NCI-H2107 (cell line): ENCODE results near the gene TSEN54.

Experiments used
- DNase-seq: peaks from one replicate; lab custom pipeline; 2025; lab: John Stamatoyannopoulos, UW

The TSEN54 gene

DNA sequence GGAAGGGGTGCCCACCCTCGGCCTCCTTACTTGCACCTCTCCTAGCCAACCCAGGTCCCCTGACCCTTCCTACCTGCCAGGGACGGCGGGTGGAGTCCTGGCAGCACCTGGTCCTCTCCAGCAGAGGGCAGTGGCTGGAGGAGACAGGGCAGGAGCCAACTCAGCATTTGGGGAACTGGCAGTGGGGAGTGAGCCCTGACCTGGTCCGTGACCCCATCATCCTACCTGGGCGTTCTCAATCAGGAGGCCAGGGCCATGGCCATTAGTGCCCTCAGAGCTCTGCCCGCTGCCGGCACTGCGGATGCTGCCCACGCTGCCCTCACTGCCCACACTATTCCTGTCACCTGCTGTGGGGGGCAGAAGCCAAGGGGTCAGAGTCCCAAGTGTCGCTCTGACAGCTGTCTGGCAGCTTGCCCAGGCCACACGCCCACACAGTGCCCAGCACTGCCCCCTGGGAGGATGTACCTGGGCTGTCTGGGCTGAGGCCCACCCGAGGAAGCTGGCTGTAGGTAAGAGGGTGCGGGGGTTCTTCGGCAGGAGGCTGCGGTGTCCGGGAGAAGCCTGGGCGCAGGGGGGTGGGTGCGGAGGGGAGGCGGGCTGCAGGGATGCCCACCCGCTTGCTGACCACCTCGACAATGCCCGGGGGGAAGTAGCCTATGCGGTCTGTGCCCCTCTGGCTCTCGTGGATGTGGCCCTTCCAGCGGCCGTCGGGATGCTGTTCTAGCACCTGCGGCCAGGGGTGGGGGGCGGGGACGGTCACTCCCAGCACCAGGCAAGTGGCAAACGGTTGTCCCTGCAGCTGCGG, 11.8 kb upstream of the TSEN54 start:
- no peak for DNase-seq

DNA sequence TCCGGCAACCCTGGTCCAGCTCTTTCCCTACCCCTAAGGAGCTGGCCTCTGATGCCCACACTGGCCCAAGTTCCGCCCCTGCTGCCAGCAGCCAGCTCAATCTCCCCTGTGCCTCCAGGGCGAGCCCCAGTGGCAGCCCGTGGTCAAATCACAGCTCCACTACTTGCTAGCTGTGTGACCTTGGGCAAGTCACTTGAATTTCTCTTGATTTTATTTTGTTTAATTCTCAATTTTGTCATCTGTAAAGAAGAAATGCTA, 11.2 kb upstream of the TSEN54 start:
- no peak for DNase-seq

DNA sequence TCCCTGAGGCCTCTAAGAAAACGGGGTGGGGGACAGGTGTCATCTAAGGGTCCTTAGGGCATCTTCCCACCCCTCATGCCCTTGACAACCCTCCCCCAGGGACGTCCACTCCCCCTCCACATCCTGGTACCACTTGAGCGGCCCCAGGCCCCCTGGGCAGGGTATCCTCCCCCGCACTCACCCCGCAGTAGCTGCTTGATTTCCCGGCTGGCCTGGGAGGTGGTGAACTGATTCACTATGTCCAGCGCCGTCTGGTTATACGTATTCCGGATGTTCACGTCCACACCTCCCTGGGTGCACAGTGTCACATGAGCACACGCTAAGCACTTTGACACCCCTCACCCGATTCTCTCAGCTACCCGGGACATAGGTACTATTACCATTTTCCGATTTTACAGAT, 10.7 kb upstream of the TSEN54 start:
- DNase-seq, result no peak

DNA sequence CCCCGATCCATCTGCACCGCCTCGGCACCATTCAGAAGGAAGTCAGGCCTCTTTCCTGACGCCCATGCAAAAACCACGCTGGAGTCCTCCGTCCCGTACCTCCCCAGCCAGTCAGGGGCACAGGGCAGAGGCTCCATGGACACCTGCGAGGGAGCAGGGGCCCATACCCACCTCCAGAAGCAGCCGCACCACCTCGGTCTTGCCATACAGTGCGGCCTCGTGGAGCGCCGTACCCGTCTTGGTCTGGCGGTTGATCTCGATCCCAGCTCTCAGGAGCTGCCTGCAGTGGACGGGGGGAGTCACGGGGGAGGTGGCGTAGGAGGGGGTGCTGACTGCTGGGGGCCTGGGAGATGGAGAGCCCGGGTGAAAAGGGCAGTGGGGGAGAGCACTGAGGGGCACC, 10.2 kb upstream of the TSEN54 start:
- no peak for DNase-seq

DNA sequence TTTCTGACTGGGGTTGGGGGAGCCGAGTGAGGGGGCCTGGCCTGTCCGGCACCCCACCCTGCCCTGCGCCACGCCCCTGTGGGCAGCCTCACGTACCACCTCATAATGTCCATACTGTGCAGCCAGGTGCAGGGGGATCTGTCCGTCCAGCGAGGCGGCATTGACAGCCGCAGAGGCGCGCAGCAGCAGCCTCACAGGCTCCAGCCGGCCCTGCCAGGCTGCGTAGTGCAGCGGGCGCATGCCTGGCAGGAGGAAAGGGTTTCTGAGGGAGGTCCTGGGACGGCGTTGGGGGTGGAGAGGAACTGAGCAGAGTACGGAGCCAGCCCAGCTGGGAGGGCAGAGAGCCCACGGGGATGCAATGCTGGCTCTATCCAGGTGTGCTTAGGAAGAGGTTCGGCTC, 9.4 kb upstream of the TSEN54 start:
- DNase-seq, result no peak

DNA sequence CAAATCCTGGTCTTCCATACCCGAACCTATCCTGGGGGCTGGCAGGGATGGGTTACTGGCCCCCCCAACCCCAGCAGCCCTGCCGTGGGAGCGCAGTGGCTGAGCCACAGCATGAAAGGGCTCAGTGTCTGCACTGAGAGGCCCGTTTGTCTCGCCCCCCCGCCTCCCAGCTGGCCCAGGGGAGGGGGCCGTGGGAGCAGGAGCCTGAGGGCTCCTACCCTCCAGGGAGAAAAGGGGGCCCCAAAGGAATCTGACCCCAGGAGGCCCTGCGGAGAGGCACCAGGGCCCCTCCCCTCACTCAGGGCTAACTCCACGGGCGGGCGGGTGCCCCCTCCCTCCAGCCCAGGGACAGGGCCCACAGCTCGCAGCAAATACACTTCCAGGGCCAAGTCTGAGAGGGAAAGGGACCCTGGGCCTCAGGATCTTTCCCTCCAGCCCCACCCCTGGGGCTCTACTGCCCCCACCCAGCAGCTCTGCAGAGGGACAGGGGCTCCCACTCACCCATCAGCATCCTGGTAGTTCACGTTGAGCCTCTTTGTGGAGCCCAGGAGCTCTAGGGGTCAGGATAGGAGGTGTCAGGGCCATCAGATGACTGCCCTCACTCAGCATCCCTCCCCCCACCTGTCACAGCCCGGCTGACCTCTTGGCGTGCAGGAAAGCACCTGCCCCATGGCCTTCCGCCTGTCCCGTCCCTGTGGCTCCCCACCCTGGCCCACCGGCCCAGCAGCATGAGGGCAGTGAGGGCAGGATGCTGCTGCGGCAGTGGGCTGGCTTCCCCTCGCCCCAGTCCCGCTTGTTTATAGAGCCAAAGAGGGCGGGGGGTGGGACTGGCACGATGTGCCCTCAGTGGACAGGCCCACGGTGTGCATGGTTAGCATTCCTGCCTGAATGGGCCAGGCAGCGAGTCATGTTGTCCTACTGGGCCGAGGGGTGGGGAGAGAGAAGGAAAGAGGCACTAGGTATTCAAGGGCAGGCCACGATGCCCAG, 8.3 kb upstream of the TSEN54 start:
- no peak for DNase-seq

DNA sequence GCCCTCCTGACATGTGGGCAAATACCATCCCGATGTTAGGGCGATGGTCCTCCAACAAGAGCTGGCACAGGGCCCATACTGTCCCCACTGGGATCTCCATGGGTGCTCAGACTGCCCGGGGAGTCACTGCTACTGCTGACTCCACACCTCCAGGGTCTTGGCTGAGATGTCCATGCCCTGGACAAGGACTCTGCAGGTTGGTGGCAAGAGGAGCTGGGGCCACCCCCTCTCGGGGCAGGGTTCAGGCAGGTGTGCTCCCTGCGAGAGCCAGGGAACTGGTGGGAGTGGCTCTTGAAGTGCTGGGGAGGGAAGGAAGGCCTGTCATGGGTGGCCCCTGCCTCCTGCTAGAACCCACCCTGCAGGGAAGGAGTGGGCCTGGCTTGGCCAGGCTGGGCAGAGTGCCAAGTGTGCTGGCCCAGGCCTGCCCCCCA, 7.4 kb upstream of the TSEN54 start:
- no peak for DNase-seq

DNA sequence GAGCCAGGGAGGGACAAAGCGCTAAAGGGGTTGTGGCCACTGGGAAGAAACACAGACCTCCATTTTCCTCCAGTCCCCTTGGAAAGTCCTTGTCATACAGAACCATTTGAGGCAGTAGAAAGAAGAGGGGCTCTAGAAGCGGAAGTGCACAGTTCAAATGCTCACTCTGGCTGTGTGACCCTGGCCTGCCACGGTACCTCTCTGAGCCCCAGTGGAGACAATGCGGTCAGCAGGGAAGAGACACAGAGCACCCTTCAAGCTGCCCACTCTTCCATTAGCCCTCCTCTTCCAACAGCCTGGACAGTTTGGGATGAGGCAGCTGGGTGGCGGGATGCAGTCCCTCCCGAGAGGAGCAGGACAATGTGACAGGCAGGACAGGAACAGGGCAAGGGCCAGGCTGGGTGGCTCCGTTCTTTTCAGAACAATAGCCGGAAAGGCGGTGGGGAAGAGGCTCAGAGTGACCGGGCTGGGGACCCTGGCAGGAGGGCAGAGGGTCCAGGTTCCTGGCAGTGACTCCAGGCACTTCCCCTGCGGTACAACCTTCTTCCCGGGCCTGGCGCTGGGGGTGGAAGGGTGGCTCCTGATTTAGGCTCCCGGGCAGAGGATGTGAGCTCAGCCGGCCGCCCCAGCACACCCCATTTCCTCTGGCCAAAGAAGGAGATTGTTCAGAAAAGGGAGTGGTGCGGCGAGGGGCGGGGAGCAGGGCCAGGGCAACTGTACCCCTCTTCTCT, 6.6 kb upstream of the TSEN54 start:
- DNase-seq, result no peak

DNA sequence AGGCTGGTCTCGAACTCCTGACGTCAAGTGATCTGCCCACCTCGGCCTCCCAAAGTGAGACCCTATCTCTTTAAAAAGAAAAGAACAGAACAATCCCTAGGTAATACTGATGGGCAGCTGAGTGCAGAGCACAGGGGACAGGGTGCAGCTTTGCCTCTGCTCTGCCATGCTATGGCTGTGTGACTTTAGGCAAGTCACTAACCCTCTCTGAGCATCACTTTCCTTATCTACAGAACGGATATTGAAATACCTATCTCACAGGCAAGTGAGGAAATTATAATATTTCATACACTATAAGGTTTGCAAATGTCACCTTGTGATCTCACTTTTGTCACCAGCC, 5.1 kb upstream of the TSEN54 start:
- DNase-seq, result no peak

DNA sequence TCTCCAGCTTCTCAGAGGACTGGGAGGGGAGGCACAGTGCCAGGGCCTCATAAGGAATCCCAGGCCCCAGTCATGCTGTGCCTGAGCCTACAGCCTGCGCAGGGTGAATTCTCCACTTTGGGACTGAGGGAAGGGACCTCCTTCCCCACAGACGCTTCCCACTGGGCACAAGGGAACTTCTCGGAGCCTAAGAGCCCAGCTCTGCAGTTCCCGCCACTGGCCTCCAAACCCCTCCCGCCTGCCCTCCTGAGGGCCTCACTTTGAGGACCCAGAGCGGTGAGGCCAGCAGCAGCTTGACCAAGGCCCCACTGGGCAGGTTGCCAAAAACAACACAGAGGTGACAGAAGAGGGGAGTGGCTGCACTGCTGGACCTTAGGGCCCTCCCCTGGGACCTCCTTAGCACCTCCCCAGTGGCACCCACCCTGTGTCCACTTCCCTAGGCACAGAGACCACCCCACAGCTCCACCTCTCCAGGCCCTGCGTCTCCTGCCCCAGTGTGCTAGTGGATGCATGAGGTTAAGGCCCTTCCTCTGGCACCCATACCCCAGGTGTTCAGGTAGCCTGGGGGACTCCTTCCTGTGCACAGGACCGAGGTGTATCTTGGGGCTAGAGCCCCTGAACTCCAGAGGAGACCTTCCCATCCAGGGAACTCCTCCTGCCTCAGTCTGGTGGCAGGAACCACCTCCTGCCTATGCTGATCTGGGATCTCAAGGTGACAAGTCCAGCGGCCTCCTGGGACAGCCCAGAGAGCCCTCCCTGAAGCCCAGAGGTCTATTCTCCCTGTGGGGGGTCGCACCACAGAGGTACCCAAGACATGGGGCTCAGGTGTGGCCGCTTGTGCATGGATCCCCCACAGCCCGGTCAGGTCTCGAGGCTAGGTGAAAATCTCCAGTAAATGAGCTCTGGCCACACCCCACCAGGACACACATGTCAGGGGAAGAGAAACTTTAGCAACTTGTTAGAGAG, 4.4 kb upstream of the TSEN54 start:
- DNase-seq, result no peak

DNA sequence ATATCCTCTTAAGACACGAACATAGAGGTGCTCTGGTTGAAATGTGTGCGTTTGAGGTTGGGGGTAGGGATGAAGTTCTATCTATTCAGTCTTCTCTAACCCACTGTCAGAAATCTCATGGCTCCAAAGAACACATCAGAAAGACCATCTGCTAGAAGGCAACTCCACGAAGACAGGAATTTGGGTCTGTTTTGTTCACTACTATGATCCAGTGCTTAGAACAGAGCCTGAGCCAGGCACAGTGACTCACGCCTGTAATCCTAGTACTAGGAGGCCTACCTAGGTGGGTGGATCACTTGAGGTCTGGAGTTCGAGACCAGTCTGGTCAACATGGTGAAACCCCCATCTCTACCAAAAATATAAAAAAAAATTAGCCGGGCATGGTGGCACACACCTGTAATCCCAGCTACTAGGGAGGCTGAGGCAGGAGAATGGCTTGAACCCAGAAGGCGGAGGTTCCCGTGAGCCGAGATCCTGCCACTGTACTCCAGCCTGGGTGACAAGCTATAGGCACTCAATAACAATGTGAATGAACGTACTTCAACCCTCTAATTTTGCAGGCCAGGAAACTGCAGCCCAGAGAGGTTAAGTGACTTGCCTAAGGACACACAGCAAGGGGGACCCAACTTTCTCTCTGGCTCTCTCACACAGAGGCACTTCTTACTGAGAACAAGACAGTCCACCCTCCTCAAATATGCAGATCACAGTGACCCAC, 3.2 kb upstream of the TSEN54 start:
- DNase-seq, result no peak

DNA sequence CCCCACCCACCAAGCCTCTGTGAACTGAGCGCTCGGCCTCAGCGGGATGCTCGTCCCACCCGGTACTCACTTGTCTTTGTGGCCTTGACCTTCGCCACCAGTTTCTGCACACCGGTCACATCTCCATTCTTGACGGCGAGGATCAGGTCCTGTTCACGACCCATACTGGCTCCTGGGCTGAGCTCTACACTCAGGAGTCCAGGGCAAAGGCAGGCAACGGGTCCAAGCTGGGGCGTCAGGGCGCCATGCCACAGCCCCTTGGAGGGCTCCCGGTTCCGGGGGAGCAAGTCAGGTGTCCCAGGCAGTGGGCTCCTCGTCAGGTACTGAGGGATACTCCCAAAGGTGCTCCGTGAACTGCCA, 2.7 kb upstream of the TSEN54 start:
- no peak for DNase-seq

DNA sequence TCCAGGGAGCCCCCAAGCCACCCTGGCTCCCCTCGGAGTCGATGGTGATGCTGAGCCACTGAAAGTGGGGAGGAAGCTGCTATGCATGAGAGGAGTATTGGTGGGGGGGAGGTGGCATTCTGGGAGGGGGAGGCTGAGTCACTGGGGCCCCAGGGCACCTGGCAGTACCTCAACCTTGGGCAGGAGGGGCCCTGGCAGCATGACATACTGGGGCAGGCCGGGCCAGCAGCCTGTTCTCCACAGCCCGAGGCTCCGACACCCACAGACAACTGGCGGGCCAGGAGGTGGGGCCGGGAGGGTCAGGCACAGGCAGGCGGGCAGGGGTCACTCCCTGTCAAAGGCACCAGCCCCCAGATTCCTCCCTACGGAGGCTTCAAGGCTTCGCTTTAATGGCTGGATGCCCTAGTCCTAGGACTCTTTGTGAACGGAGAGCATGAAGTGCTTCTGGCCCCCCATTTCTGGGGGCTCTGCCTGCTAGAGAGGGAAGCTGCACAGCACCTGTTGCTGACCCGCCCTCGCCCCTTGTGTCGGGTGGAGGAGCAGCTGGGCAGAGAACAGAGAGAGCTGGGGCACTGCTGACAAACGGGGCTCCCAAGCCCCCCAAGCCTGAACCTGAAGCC, 1.9 kb upstream of the TSEN54 start:
- DNase-seq, result no peak

DNA sequence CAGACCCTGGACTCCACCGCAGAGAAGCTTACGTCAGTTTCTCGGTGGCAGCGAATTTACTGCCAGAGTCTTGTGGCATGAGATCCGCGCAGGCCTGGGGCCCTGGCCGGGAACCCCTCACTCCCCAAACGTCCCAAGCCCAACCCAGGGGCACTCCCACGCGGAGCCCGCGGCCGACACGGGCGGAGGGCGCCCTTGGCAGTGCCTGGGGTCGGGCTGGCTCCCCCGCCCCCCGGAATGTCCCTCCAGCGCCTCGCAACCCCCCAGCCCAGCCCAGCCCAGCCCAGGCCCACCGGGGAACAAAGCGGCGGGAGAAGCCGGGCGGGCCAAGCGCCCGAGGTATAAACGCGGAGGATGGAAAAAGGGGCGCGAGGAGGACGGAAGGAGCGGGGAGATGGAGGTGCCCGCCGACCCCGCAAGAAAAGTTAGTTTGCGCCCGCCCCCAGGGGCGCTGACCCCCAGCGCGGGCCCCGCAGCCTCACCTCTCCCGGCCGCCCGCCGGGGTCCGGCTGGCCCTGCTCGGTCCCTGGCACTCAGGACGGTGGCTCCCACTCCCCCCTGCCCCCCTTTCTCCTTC, 1.3 kb upstream of the TSEN54 start:
- DNase-seq, result no peak

DNA sequence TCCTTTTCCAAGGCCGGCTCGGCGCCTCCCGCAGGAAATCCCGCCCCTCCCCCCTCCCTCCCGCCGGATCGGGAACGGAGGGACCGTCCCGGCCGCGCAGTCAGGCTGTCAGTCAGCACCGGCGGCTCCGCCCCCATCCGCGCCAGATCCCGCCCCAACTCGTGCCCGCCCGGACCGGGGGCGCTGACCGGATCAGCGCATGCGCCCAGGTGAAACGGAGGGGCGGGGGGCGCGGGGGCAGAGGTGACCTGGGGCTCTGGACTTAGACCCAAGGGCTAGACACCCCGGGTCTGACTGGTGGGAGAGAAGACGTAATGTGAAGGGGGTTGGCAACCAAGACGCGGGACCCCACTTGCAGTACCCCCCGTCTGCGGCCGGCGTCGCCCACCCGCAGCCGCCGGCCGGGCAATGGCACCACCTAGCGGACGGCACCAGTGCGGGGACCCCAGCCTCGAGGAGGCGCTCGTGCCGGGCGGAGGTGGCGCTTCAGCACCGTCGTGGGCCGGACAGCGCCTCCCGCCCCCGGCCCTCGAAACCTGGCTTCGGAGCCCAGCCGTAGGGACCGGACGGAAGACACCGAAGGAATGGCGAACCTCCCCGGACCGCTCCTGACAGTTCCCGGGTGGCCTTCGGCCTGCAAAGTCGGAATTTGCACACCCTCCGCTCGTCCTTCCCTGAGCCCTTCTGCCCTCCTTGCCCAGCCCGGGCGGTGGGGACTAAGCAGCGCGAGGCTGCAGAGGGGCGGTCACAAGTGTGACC, 653 bp upstream of the TSEN54 start, which contains the start of gene CASKIN2:
CASKIN2 (minus strand) TSS at position 42 of the 759 bp plus-strand sequence. CDS start 1,733 bp downstream, outside the sequence.
- peak; percentile 92 for DNase-seq

DNA sequence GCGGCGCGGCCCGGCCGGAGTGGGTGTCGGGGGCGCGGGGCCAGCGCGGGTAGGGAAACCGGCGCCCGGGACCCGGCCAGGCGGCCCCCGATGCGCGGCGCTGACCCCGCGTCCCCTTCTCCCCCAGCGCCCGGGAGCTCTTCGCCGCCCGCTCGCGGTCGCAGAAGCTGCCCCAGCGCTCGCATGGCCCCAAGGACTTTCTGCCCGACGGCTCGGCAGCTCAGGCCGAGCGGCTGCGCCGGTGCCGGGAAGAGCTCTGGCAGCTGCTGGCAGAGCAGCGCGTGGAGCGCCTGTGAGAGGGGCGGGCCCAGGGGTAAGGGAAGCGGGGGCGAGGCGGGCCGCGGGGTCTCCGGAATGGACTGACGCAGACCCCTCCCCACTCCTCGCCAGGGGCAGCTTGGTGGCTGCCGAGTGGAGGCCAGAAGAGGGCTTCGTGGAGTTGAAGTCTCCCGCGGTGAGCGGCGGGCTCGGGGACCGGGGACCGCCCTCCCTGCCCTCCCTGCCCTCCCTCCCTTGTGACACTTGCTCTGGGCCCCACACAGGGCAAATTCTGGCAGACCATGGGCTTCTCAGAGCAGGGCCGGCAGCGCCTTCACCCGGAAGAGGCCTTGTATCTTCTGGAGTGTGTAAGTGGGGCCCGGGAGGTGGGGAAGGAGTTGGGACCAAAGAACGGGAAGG, 430 bp downstream of the TSEN54 start:
- no peak for DNase-seq

DNA sequence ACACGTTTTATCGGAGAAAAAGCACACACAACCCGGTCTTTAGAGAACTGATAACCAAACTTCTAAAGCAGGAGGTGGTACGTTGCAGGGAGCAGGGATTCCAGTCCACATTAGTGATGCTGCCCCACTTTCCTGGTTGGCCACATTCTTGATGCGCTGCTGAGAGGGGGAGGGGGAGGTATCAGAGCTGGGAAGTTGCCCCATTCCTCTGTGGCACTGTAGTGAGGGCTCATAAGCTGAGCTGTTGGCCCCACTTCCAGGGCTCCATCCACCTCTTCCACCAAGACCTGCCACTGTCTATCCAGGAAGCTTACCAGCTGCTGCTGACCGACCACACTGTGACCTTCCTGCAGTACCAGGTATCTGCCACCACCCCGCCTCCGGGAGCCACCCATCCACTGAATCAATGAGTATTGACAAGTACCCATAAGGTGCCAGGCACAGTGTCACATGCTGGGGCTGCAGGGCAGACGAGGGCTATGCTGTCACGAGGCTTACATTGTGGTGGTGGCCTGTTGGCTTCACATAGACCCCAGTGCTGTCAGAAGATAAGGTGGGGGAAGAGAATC, 1.1 kb downstream of the TSEN54 start:
- no peak for DNase-seq

DNA sequence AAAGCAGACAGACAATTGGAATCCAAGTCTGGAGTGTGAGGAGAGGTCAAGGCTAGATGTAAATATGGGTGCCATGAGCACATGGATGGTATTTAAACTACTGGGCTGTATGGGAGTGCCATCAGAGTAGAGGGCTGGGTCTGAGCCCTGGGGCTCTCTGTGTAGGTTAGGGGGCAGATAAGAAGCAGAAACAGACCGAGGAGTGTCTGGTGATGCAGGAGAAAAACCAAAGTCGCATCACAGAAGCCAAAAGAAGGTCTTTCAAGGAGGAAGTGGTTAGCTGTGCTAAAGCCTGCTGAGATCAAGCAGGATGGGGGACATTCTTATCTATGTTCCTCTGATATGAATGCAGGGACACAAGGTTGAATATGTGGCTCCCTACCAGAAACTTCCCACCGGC, 1.9 kb downstream of the TSEN54 start:
- no peak for DNase-seq
